Loucy (cell line): ENCODE results near the gene CIBAR2.

Experiments
- H2AFZ ChIP-seq: fragments of 200-600 bp; sonication (generic); 2 replicates; pipeline ENCODE4 v1.6.0; 2016; ENCODE audit warnings: antibody characterized with exemption, mild to moderate bottlenecking, low read length, moderate library complexity
- H3F3A ChIP-seq: fragments of 200-600 bp; 2 replicates; pipeline ENCODE4 v1.6.0; 2016; ENCODE audit warnings: antibody characterized with exemption, low read depth, mild to moderate bottlenecking
- H3K27me3 ChIP-seq: fragments of 200-600 bp; sonication (generic); 2 replicates; pipeline ENCODE4 v1.6.1; 2014; ENCODE audit warnings: low read length, mild to moderate bottlenecking; ENCODE audit not compliant: insufficient read depth, poor library complexity, severe bottlenecking
- H3K36me3 ChIP-seq: fragments of 200-600 bp; sonication (generic); 2 replicates; pipeline ENCODE4 v1.6.1; 2016; ENCODE audit warnings: low read length; ENCODE audit not compliant: insufficient read depth
- H3K4me1 ChIP-seq: fragments of 200-600 bp; sonication (generic); 2 replicates; pipeline ENCODE4 v1.5.1; 2014; ENCODE audit warnings: low read length, mild to moderate bottlenecking; ENCODE audit not compliant: insufficient read depth, poor library complexity, severe bottlenecking
- H3K4me2 ChIP-seq: fragments of 200-600 bp; sonication (generic); 2 replicates; pipeline ENCODE4 v1.6.0; 2014; ENCODE audit warnings: antibody characterized with exemption, low read length, low read depth, mild to moderate bottlenecking; ENCODE audit not compliant: poor library complexity, severe bottlenecking
- H3K4me3 ChIP-seq: fragments of 200-600 bp; sonication (generic); 2 replicates; pipeline ENCODE4 v1.5.1; 2014; ENCODE audit warnings: low read length, mild to moderate bottlenecking, mixed read lengths; ENCODE audit not compliant: poor library complexity, severe bottlenecking
- H3K79me2 ChIP-seq: fragments of 200-600 bp; sonication (generic); 2 replicates; pipeline ENCODE4 v1.6.1; 2014; ENCODE audit warnings: low read length; ENCODE audit not compliant: insufficient read depth
- H3K9ac ChIP-seq: fragments of 200-600 bp; sonication (generic); 2 replicates; pipeline ENCODE4 v1.6.0; 2014; ENCODE audit warnings: mild to moderate bottlenecking, low read depth, low read length, moderate library complexity; ENCODE audit not compliant: poor library complexity, severe bottlenecking
- H3K9me2 ChIP-seq: fragments of 200-600 bp; sonication (generic); replicated peaks from 2 replicates; pipeline ENCODE4 v1.6.1; 2016; ENCODE audit warnings: low read depth, low read length, mixed read lengths
- H3K9me3 ChIP-seq: fragments of 200-600 bp; sonication (generic); 2 replicates; pipeline ENCODE4 v1.6.1; 2014; ENCODE audit warnings: mild to moderate bottlenecking, antibody characterized with exemption, low read length, low read depth; ENCODE audit not compliant: insufficient read depth
- H4K20me1 ChIP-seq: fragments of 200-600 bp; sonication (generic); 2 replicates; pipeline ENCODE4 v1.6.0; 2014; ENCODE audit warnings: antibody characterized with exemption, low read length, mild to moderate bottlenecking; ENCODE audit not compliant: insufficient read depth, poor library complexity, severe bottlenecking
- CTCF ChIP-seq: fragments of 200-600 bp; sonication (generic); conservative IDR thresholded peaks from 2 replicates; pipeline ENCODE4 v1.5.1; 2014; ENCODE audit warnings: mild to moderate bottlenecking, antibody characterized with exemption, low read length
- EZH2phosphoT487 ChIP-seq: fragments of 200-600 bp; IDR thresholded peaks from 2 replicates; pipeline ENCODE4 v1.6.1; 2018; ENCODE audit warnings: antibody characterized with exemption, mild to moderate bottlenecking, moderate library complexity, borderline replicate concordance

The CIBAR2 gene

GRCh38 chr16:85057212-85057889 lies 54.9 kb downstream of the CIBAR2 start:
- Histone ChIP-seq H3K4me2 (no peak overlapping the region), H3K9ac (no peak overlapping the region), H3K79me2 (no peaks in the 10 kb centered on the region), H3K27me3 (no peaks in the 10 kb centered on the region), H3K4me1 (peaks cover 28% of the 10 kb centered on the region), H3K9me2 (no peaks in the 10 kb centered on the region), H3F3A (peaks cover 3% of the 10 kb centered on the region; the same call in 1 of the 2 replicates), H3K36me3 (no peaks in the 10 kb centered on the region), H3K4me3 (no peak overlapping the region), H3K9me3 (no peaks in the 10 kb centered on the region), H4K20me1 (no peaks in the 10 kb centered on the region), H2AFZ (no peak overlapping the region)
- TF ChIP-seq EZH2phosphoT487 (no peak), CTCF (peak; percentile 55)

GRCh38 chr16:85056211-85056748 lies 56.0 kb downstream of the CIBAR2 start:
- Histone ChIP-seq H3K4me1 (peaks cover 28% of the 10 kb centered on the region), H3F3A (peaks cover 3% of the 10 kb centered on the region; the same call in 1 of the 2 replicates), H3K9me3 (no peaks in the 10 kb centered on the region), H2AFZ (peak overlapping the region; percentile 82), H3K27me3 (no peaks in the 10 kb centered on the region), H4K20me1 (no peaks in the 10 kb centered on the region), H3K4me2 (peak overlapping the region; percentile 85), H3K9me2 (no peaks in the 10 kb centered on the region), H3K4me3 (peak overlapping the region; percentile 66), H3K9ac (peak overlapping the region; percentile 61), H3K36me3 (no peaks in the 10 kb centered on the region), H3K79me2 (no peaks in the 10 kb centered on the region)
- TF ChIP-seq EZH2phosphoT487 (no peak), CTCF (peak; percentile 35)

GRCh38 chr16:85055493-85056210 lies 56.6 kb downstream of the CIBAR2 start:
- H3K27me3 ChIP-seq = no peaks in the 10 kb centered on the region
- no peak for TF ChIP-seq CTCF
- TF ChIP-seq EZH2phosphoT487 = no peak
- H3K9ac ChIP-seq = peak overlapping the region; percentile 61
- H3K4me2 ChIP-seq = peak overlapping the region; percentile 85
- peaks cover 3% of the 10 kb centered on the region; the same call in 1 of the 2 replicates for H3F3A ChIP-seq
- no peaks in the 10 kb centered on the region for H3K9me3 ChIP-seq
- H3K4me3 ChIP-seq = peak overlapping the region; percentile 66
- H2AFZ ChIP-seq = peak overlapping the region; percentile 82
- no peaks in the 10 kb centered on the region for H3K36me3 ChIP-seq
- no peaks in the 10 kb centered on the region for H4K20me1 ChIP-seq
- no peaks in the 10 kb centered on the region for H3K79me2 ChIP-seq
- H3K4me1 ChIP-seq = peaks cover 28% of the 10 kb centered on the region
- no peaks in the 10 kb centered on the region for H3K9me2 ChIP-seq
